Measurements from ENCODE around the gene SAMD15. TPM values are rescaled to one million over a fixed set of nuclear protein-coding genes. Genes with fewer than 3 reads are reported as not detected.

The SAMD15 gene
- total and polyA plus RNA-seq, 2 donors (not counting 1 experiment from before 2014, with no cell fraction given) = 0.33 to 1.1 TPM

GRCh38 chr14:77344377-77344996 lies 32.7 kb upstream of the SAMD15 start:
- no peak overlapping the region for H3K9ac ChIP-seq (ENCODE audit: insufficient read depth, low read length)
- no peak for DNase-seq (ENCODE audit: low read depth in 2 of 2)

GRCh38 chr14:77346495-77346894 lies 30.7 kb upstream of the SAMD15 start:
- Histone ChIP-seq H3K4me1 (ENCODE audit: control insufficient read depth, extremely low read depth, insufficient read depth, low read length) (no peaks in the 10 kb centered on the region), H3K4me3 (replicated peaks in 1 of 4; ENCODE audit: control extremely low read depth in 1 of 4, insufficient read depth in 1 of 4, low read depth in 3 of 4, low read length in 4 of 4) (no peak overlapping the region), H3K27me3 (ENCODE audit: control insufficient read depth, insufficient read depth, low read length) (no peaks in the 10 kb centered on the region), H2AFZ (ENCODE audit: low read length) (no peak overlapping the region), H3K4me2 (ENCODE audit: extremely low read depth, insufficient read depth, low read length) (no peak overlapping the region), H3K9me3 (ENCODE audit: control insufficient read depth, insufficient read depth, low read depth, low read length) (no peaks in the 10 kb centered on the region), H3K27ac (ENCODE audit: insufficient read depth, low read length) (no peak overlapping the region), H3K79me2 (ENCODE audit: control insufficient read depth, insufficient read depth, low read length) (no peaks in the 10 kb centered on the region), H4K20me1 (ENCODE audit: control insufficient read depth, extremely low read depth, insufficient read depth, low read length) (no peaks in the 10 kb centered on the region), H3K36me3 (ENCODE audit: control insufficient read depth, insufficient read depth, low read length) (no peaks in the 10 kb centered on the region), H3K9ac (ENCODE audit: insufficient read depth, low read length) (no peak overlapping the region)
- no peak for DNase-seq (ENCODE audit: low read depth in 2 of 2)
- TF ChIP-seq EZH2 (IDR thresholded peaks at IDR 0.05; ENCODE audit: low read length, missing control alignments) (no peak), CTCF (conservative IDR thresholded peaks at IDR 0.05 in 1 of 2, IDR thresholded peaks at IDR 0.05 in 1 of 2; ENCODE audit: low read depth in 1 of 2, low read length in 2 of 2) (no peak)

More at GRCh38 chr14:77344377-77344996, 32.7 kb upstream of the SAMD15 start:
- TF ChIP-seq EZH2 (IDR thresholded peaks at IDR 0.05; ENCODE audit: low read length, missing control alignments) = no peak
- TF ChIP-seq CTCF (conservative IDR thresholded peaks at IDR 0.05 in 1 of 2, IDR thresholded peaks at IDR 0.05 in 1 of 2; ENCODE audit: low read depth in 1 of 2, low read length in 2 of 2) = no peak
- H3K4me3 ChIP-seq (replicated peaks in 1 of 4; ENCODE audit: control extremely low read depth in 1 of 4, insufficient read depth in 1 of 4, low read depth in 3 of 4, low read length in 4 of 4) = no peak overlapping the region
- H3K27ac ChIP-seq (ENCODE audit: insufficient read depth, low read length) = no peak overlapping the region
- H3K4me1 ChIP-seq (ENCODE audit: control insufficient read depth, extremely low read depth, insufficient read depth, low read length) = no peaks in the 10 kb centered on the region
- H3K36me3 ChIP-seq (ENCODE audit: control insufficient read depth, insufficient read depth, low read length) = no peaks in the 10 kb centered on the region
- no peak overlapping the region for H2AFZ ChIP-seq (ENCODE audit: low read length)
- no peaks in the 10 kb centered on the region for H3K79me2 ChIP-seq (ENCODE audit: control insufficient read depth, insufficient read depth, low read length)
- H3K27me3 ChIP-seq (ENCODE audit: control insufficient read depth, insufficient read depth, low read length) = no peaks in the 10 kb centered on the region
- H3K4me2 ChIP-seq (ENCODE audit: extremely low read depth, insufficient read depth, low read length) = no peak overlapping the region
- H4K20me1 ChIP-seq (ENCODE audit: control insufficient read depth, extremely low read depth, insufficient read depth, low read length) = no peaks in the 10 kb centered on the region
- no peaks in the 10 kb centered on the region for H3K9me3 ChIP-seq (ENCODE audit: control insufficient read depth, insufficient read depth, low read depth, low read length)

GRCh38 chr14:77347751-77348150 lies 29.4 kb upstream of the SAMD15 start:
- no peaks in the 10 kb centered on the region for H3K27me3 ChIP-seq (ENCODE audit: control insufficient read depth, insufficient read depth, low read length)
- no peaks in the 10 kb centered on the region for H4K20me1 ChIP-seq (ENCODE audit: control insufficient read depth, extremely low read depth, insufficient read depth, low read length)
- H3K4me2 ChIP-seq (ENCODE audit: extremely low read depth, insufficient read depth, low read length) = no peak overlapping the region
- H3K9me3 ChIP-seq (ENCODE audit: control insufficient read depth, insufficient read depth, low read depth, low read length) = no peaks in the 10 kb centered on the region
- H3K4me1 ChIP-seq (ENCODE audit: control insufficient read depth, extremely low read depth, insufficient read depth, low read length) = no peaks in the 10 kb centered on the region
- no peak for DNase-seq (ENCODE audit: low read depth in 2 of 2)
- H3K79me2 ChIP-seq (ENCODE audit: control insufficient read depth, insufficient read depth, low read length) = no peaks in the 10 kb centered on the region
- no peaks in the 10 kb centered on the region for H3K36me3 ChIP-seq (ENCODE audit: control insufficient read depth, insufficient read depth, low read length)
- no peak overlapping the region for H3K9ac ChIP-seq (ENCODE audit: insufficient read depth, low read length)
- no peak overlapping the region for H3K4me3 ChIP-seq (replicated peaks in 1 of 4; ENCODE audit: control extremely low read depth in 1 of 4, insufficient read depth in 1 of 4, low read depth in 3 of 4, low read length in 4 of 4)
- no peak for TF ChIP-seq EZH2 (IDR thresholded peaks at IDR 0.05; ENCODE audit: low read length, missing control alignments)
- no peak for TF ChIP-seq CTCF (conservative IDR thresholded peaks at IDR 0.05 in 1 of 2, IDR thresholded peaks at IDR 0.05 in 1 of 2; ENCODE audit: low read depth in 1 of 2, low read length in 2 of 2)
- H3K27ac ChIP-seq (ENCODE audit: insufficient read depth, low read length) = no peak overlapping the region
- no peak overlapping the region for H2AFZ ChIP-seq (ENCODE audit: low read length)

Data from fibroblast of lung (primary cell).